Stimulated activated CD8-positive, alpha-beta memory T cell treated with anti-CD3 and anti-CD28 coated beads, Interleukin-12 subunit alpha, Interleukin-12 subunit beta, amount 100 ng/mL, for 4 hours (primary cell): ENCODE data around the gene NR1H4.
"Not testable (repeated sequence)": the region's sequence is repeated elsewhere in the genome, so short reads cannot be mapped to it uniquely, and the experiment has no call there.

ENCODE experiments used
- DNase-seq: peaks from one replicate; pipeline ENCODE4 v3.0.0-alpha.2; 2020; ENCODE audit warnings: low read depth

The NR1H4 gene

GRCh38 chr12:100515968-100516367 lies 42.3 kb downstream of the NR1H4 start:
- DNase-seq = no peak

- no peak for DNase-seq
Measured at GRCh38 chr12:100518376-100518775, 44.7 kb downstream of the NR1H4 start.

GRCh38 chr12:100520048-100520769 lies 46.5 kb downstream of the NR1H4 start:
- no peak for DNase-seq

- no peak for DNase-seq
Measured at GRCh38 chr12:100521958-100522357, 48.3 kb downstream of the NR1H4 start.

- no peak for DNase-seq
Measured at GRCh38 chr12:100528034-100528433, 54.4 kb downstream of the NR1H4 start.

GRCh38 chr12:100528471-100529127 lies 54.9 kb downstream of the NR1H4 start:
- DNase-seq = no peak

- DNase-seq = no peak
Measured at GRCh38 chr12:100529756-100530350, 56.2 kb downstream of the NR1H4 start.

- no peak for DNase-seq
Measured at GRCh38 chr12:100533376-100533775, 59.7 kb downstream of the NR1H4 start.

- DNase-seq = no peak
Measured at GRCh38 chr12:100534625-100535227, 61.1 kb downstream of the NR1H4 start.

- no peak for DNase-seq
Measured at GRCh38 chr12:100539202-100539601, 65.5 kb downstream of the NR1H4 start.

GRCh38 chr12:100544165-100544564 lies 70.5 kb downstream of the NR1H4 start:
- no peak for DNase-seq

GRCh38 chr12:100545092-100545491 lies 71.4 kb downstream of the NR1H4 start:
- no peak for DNase-seq

GRCh38 chr12:100553936-100554335 lies 80.3 kb downstream of the NR1H4 start:
- DNase-seq = no peak

GRCh38 chr12:100554608-100555077 lies 81.0 kb downstream of the NR1H4 start:
- DNase-seq = no peak

GRCh38 chr12:100555722-100556121 lies 82.1 kb downstream of the NR1H4 start:
- no peak for DNase-seq

- no peak for DNase-seq
Measured at GRCh38 chr12:100557357-100557756, 83.7 kb downstream of the NR1H4 start.

GRCh38 chr12:100559261-100559660 lies 85.6 kb downstream of the NR1H4 start:
- not testable (repeated sequence) for DNase-seq

GRCh38 chr12:100564090-100564489 lies 90.4 kb downstream of the NR1H4 start:
- no peak for DNase-seq

- DNase-seq = no peak
Measured at GRCh38 chr12:100564905-100565467, 91.3 kb downstream of the NR1H4 start.

GRCh38 chr12:100565987-100566545 lies 92.4 kb downstream of the NR1H4 start:
- no peak for DNase-seq

- DNase-seq = no peak
Measured at GRCh38 chr12:100566887-100567637, 93.4 kb downstream of the NR1H4 start.
